ENCODE measurements around the gene ALDH1L1. TPM values are rescaled to one million over a fixed set of nuclear protein-coding genes. Genes with fewer than 3 reads are reported as not detected.

The ALDH1L1 gene
- total RNA-seq (2022; extraction: Qiagen RNA extraction; ENCODE audit: low read depth): 0.11 to 0.64 TPM (median 0.23 TPM) in 5 replicates

GRCh38 chr3:126180477-126181397 is at the start of gene ALDH1L1:
Gene ALDH1L1 (minus strand): TSS chr3:126180586. CDS start chr3:126160979, 19,607 bp downstream.

GRCh38 chr3:126083913-126084767 is 96.2 kb downstream of the ALDH1L1 start, which contains the start of gene SLC41A3:
Gene SLC41A3 (minus strand): TSS chr3:126084124. CDS start chr3:126068219, 15,905 bp downstream.

Other genes starting within 250 kb of the ALDH1L1 start
- gene ROPN1B, start 211.4 kb downstream of the ALDH1L1 start, total RNA-seq (2022; extraction: Qiagen RNA extraction; ENCODE audit: low read depth): not detected in 5 replicates
- gene SLC41A3, start 96.5 kb downstream of the ALDH1L1 start, total RNA-seq (2022; extraction: Qiagen RNA extraction; ENCODE audit: low read depth): 22.9 to 24.5 TPM (median 24.0 TPM) in 5 replicates
- 0.02 to 0.12 TPM (median 0.07 TPM) in 4 of 5 replicates, not detected in the other for gene KLF15, start 176.8 kb upstream of the ALDH1L1 start, total RNA-seq (2022; extraction: Qiagen RNA extraction; ENCODE audit: low read depth)
- not detected in 5 replicates for gene CFAP100, start 214.3 kb upstream of the ALDH1L1 start, total RNA-seq (2022; extraction: Qiagen RNA extraction; ENCODE audit: low read depth)